ENCODE data around the gene S100A9.
"Not testable (repeated sequence)": the region's sequence is repeated elsewhere in the genome, so short reads cannot be mapped to it uniquely, and the experiment has no call there.

The S100A9 gene

GRCh38 chr1:153357853-153358690, at the start of gene S100A9:
S100A9 (plus strand) TSS chr1:153357854; CDS start chr1:153358284, 430 bp downstream.
- DNase-seq (ENCODE audit: low read depth), result no peak

GRCh38 chr1:153308540-153308939, 49.1 kb upstream of the S100A9 start:
- no peak for DNase-seq (ENCODE audit: low read depth)

- DNase-seq (ENCODE audit: low read depth), result no peak
Measured at GRCh38 chr1:153309441-153309840, 48.2 kb upstream of the S100A9 start.

- no peak for DNase-seq (ENCODE audit: low read depth)
Measured at GRCh38 chr1:153310526-153310925, 47.1 kb upstream of the S100A9 start.

- no peak for DNase-seq (ENCODE audit: low read depth)
Measured at GRCh38 chr1:153312570-153313186, 45.0 kb upstream of the S100A9 start, which contains the start of gene PGLYRP3. PGLYRP3 (minus strand) TSS chr1:153312952; CDS start chr1:153310665, 2,287 bp downstream.

- no peak for DNase-seq (ENCODE audit: low read depth)
Measured at GRCh38 chr1:153313288-153313687, 44.4 kb upstream of the S100A9 start.

- not testable (repeated sequence) for DNase-seq (ENCODE audit: low read depth)
Measured at GRCh38 chr1:153314388-153314787, 43.3 kb upstream of the S100A9 start.

- not testable (repeated sequence) for DNase-seq (ENCODE audit: low read depth)
Measured at GRCh38 chr1:153316013-153316412, 41.6 kb upstream of the S100A9 start.

- DNase-seq (ENCODE audit: low read depth), result not testable (repeated sequence)
Measured at GRCh38 chr1:153318145-153318544, 39.5 kb upstream of the S100A9 start.

- DNase-seq (ENCODE audit: low read depth), result no peak
Measured at GRCh38 chr1:153322568-153322967, 35.1 kb upstream of the S100A9 start.

GRCh38 chr1:153324912-153325311, 32.7 kb upstream of the S100A9 start:
- no peak for DNase-seq (ENCODE audit: low read depth)

GRCh38 chr1:153333902-153334301, 23.8 kb upstream of the S100A9 start:
- no peak for DNase-seq (ENCODE audit: low read depth)

GRCh38 chr1:153336650-153337049, 21.0 kb upstream of the S100A9 start:
- no peak for DNase-seq (ENCODE audit: low read depth)

GRCh38 chr1:153337980-153338853, 19.4 kb upstream of the S100A9 start:
- no peak for DNase-seq (ENCODE audit: low read depth)

GRCh38 chr1:153339802-153340201, 17.9 kb upstream of the S100A9 start:
- no peak for DNase-seq (ENCODE audit: low read depth)

- DNase-seq (ENCODE audit: low read depth), result no peak
Measured at GRCh38 chr1:153340356-153340755, 17.3 kb upstream of the S100A9 start.

GRCh38 chr1:153341431-153341934, 16.2 kb upstream of the S100A9 start:
- no peak for DNase-seq (ENCODE audit: low read depth)

GRCh38 chr1:153342178-153342577, 15.5 kb upstream of the S100A9 start:
- DNase-seq (ENCODE audit: low read depth), result no peak

GRCh38 chr1:153343040-153343681, 14.5 kb upstream of the S100A9 start:
- no peak for DNase-seq (ENCODE audit: low read depth)

- DNase-seq (ENCODE audit: low read depth), result no peak
Measured at GRCh38 chr1:153343811-153344717, 13.6 kb upstream of the S100A9 start.

- DNase-seq (ENCODE audit: low read depth), result no peak
Measured at GRCh38 chr1:153344718-153345025, 13.0 kb upstream of the S100A9 start.
